ENCODE data around the gene ZBTB8B.

Gene ZBTB8B

DNA sequence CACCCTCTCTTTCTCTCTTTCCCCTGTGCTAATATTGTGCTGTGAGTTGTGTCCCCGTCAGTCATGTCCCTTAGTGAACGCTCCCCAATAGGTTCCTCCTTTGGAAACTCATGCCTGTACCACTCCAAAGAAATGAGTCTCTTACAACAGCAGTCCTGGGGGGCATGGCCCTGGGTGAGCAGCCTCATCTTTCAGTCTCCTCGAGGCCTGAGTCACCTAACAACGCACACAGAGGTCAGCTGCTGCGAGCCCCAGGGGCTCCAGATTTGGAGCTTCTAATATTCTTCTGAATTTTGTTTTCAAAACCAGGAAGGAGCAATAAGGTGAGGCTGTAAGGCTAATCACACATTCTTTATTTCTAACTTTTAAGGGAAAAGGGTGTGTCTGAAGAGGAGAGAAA is 43.9 kb downstream of the ZBTB8B start:
- no peak for DNase-seq (ENCODE audit: low read depth in 2 of 2)

DNA sequence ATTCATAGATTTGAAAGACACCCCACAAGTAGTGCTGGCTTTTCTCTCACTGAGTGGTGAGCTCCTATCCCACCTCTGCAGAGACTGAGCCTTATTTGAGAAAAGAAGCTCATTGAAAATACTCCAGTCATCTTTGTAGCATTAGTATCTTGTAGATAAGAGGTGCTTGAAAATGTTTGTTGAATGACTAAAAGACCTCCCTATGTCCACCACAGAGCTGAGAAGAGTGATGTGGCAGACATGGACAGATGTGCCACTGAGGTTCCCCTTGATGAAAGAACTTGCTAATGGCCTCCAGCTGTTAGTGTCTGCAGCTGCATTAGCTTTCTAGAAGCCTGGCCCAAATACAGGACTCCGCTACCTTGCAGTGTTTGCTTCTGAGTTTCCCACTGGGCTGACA is 45.1 kb downstream of the ZBTB8B start:
- DNase-seq (ENCODE audit: low read depth in 2 of 2), result no peak

All from stimulated activated CD8-positive, alpha-beta memory T cell treated with anti-CD3 and anti-CD28 coated beads, Interleukin-15, amount 100 ng/mL, for 4 hours (primary cell).